Panc1 (cell line): ENCODE results near the gene AATK. TPM values are rescaled to one million over a fixed set of nuclear protein-coding genes. Genes with fewer than 3 reads are reported as not detected.

Experiments used
- ATAC-seq: fragments of 200-7000 bp; cut with Tn5 transposase; 2 replicates; pipeline ENCODE4 v1.9.1; 2020; ENCODE audit warnings: mild to moderate bottlenecking, moderate library complexity
- BruUV-seq: library from RNA; stranded (reverse); fragments of 400-500 nt; replicated peaks from 2 replicates; lab custom pipeline; 2021; lab: Mats Ljungman, UMichigan
- CTCF ChIA-PET: fragments of 300-600 bp; sonication (Branson Sonifier 250); formaldehyde crosslinking; loops from one replicate; lab custom pipeline; 2022; ENCODE audit warnings: antibody characterized with exemption; lab: Charles Lee
- POLR2A ChIA-PET: fragments of 300-600 bp; sonication (Branson Sonifier 250); formaldehyde crosslinking; loops from one replicate; lab custom pipeline; 2022; ENCODE audit warnings: antibody characterized with exemption; lab: Charles Lee
- DNase-seq: peaks from one replicate; pipeline ENCODE4 v3.0.0-alpha.2; 2010; ENCODE audit warnings: low read depth, low spot score
- H3K27ac ChIP-seq: 2 replicates; pipeline ENCODE4 v1.5.1; 2011; ENCODE audit warnings: mild to moderate bottlenecking, low read length, inconsistent platforms
- H3K27me3 ChIP-seq: fragments of 200-500 bp; sonication (Bioruptor generic); 2 replicates; pipeline ENCODE4 v1.6.0; 2014; ENCODE audit warnings: low read length, inconsistent platforms; ENCODE audit not compliant: control insufficient read depth, insufficient read depth
- H3K36me3 ChIP-seq: fragments of 200-500 bp; sonication (Bioruptor generic); 2 replicates; pipeline ENCODE4 v1.5.1; 2014; ENCODE audit warnings: inconsistent platforms, mild to moderate bottlenecking, low read length, moderate library complexity; ENCODE audit not compliant: control insufficient read depth, insufficient read depth
- H3K4me1 ChIP-seq: 2 replicates; pipeline ENCODE4 v1.5.1; 2011; ENCODE audit warnings: inconsistent platforms, mild to moderate bottlenecking, low read length, moderate library complexity; ENCODE audit not compliant: control insufficient read depth, insufficient read depth
- H3K4me3 ChIP-seq, 2 experiments: 2 replicates each; pipeline ENCODE4 v1.5.1; 2011 to 2012; ENCODE audit warnings: low read depth in 2 of 2, low read length in 2 of 2, mild to moderate bottlenecking in 2 of 2, inconsistent platforms in 1 of 2, moderate library complexity in 1 of 2
- H3K9me3 ChIP-seq: fragments of 200-500 bp; sonication (Bioruptor generic); 2 replicates; pipeline ENCODE4 v1.5.1; 2014; ENCODE audit warnings: low read depth, mild to moderate bottlenecking, inconsistent platforms, low read length, moderate library complexity; ENCODE audit not compliant: control insufficient read depth, insufficient read depth
- POLR2AphosphoS5 ChIP-seq: IDR thresholded peaks from 2 replicates; pipeline ENCODE4 v1.6.1; 2012; ENCODE audit warnings: mild to moderate bottlenecking, low read depth, low read length, moderate library complexity
- SIN3A ChIP-seq: IDR thresholded peaks from 2 replicates; pipeline ENCODE4 v1.6.1; 2012; ENCODE audit warnings: low read depth, mild to moderate bottlenecking, low read length, moderate library complexity, borderline replicate concordance; ENCODE audit not compliant: insufficient read depth
- TCF7L2 ChIP-seq: IDR thresholded peaks from 2 replicates; pipeline ENCODE4 v1.6.1; 2011; ENCODE audit warnings: mild to moderate bottlenecking, low read depth, low read length, inconsistent platforms
- in situ Hi-C: cut with HindIII; loops from 2 replicates; pipeline ENCODE4 v1.10.0; 2016; ENCODE audit warnings: low sequenced_read_pairs, low pct_unique_long_range_greater_than_20kb
- intact Hi-C: fragments of 100-400 bp; cut with micrococcal nuclease; formaldehyde crosslinking; loops from one replicate; pipeline ENCODE4 v1.10.0; 2022; ENCODE audit not compliant: unreplicated experiment
- total RNA-seq: library from RNA; stranded (reverse); gene quantifications from one replicate; pipeline ENCODE4 v1.2.1, GENCODE V29; 2021; ENCODE audit not compliant: unreplicated experiment
- TF ChIP-seq, protein P1 (sequence below), 2 experiments: IDR thresholded peaks; 2 replicates each; pipeline ENCODE4 v1.6.1; 2011 to 2012; ENCODE audit warnings: low read depth in 2 of 2, control low read depth in 1 of 2, low read length in 1 of 2, mild to moderate bottlenecking in 1 of 2, moderate library complexity in 1 of 2; ENCODE audit not compliant: insufficient read depth in 1 of 2
- TF ChIP-seq, protein P2 (sequence below): fragments of 450-650 bp; IDR thresholded peaks from 2 replicates; pipeline ENCODE4 v1.5.1; 2017; ENCODE audit warnings: mild to moderate bottlenecking

Gene AATK
- total RNA-seq, 1 experiment from 2014 or later = 3.7 TPM

- no peaks in the 10 kb centered on the region for H3K27me3 ChIP-seq
- TF ChIP-seq TCF7L2 (no peak), SIN3A (no peak), POLR2AphosphoS5 (no peak)
- TF ChIP-seq, protein P1, sequence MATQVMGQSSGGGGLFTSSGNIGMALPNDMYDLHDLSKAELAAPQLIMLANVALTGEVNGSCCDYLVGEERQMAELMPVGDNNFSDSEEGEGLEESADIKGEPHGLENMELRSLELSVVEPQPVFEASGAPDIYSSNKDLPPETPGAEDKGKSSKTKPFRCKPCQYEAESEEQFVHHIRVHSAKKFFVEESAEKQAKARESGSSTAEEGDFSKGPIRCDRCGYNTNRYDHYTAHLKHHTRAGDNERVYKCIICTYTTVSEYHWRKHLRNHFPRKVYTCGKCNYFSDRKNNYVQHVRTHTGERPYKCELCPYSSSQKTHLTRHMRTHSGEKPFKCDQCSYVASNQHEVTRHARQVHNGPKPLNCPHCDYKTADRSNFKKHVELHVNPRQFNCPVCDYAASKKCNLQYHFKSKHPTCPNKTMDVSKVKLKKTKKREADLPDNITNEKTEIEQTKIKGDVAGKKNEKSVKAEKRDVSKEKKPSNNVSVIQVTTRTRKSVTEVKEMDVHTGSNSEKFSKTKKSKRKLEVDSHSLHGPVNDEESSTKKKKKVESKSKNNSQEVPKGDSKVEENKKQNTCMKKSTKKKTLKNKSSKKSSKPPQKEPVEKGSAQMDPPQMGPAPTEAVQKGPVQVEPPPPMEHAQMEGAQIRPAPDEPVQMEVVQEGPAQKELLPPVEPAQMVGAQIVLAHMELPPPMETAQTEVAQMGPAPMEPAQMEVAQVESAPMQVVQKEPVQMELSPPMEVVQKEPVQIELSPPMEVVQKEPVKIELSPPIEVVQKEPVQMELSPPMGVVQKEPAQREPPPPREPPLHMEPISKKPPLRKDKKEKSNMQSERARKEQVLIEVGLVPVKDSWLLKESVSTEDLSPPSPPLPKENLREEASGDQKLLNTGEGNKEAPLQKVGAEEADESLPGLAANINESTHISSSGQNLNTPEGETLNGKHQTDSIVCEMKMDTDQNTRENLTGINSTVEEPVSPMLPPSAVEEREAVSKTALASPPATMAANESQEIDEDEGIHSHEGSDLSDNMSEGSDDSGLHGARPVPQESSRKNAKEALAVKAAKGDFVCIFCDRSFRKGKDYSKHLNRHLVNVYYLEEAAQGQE (IDR thresholded peaks at IDR 0.05; ENCODE audit: insufficient read depth in 1 of 2, low read depth in 2 of 2, low read length in 1 of 2) = no peak
- TF ChIP-seq, protein P2, sequence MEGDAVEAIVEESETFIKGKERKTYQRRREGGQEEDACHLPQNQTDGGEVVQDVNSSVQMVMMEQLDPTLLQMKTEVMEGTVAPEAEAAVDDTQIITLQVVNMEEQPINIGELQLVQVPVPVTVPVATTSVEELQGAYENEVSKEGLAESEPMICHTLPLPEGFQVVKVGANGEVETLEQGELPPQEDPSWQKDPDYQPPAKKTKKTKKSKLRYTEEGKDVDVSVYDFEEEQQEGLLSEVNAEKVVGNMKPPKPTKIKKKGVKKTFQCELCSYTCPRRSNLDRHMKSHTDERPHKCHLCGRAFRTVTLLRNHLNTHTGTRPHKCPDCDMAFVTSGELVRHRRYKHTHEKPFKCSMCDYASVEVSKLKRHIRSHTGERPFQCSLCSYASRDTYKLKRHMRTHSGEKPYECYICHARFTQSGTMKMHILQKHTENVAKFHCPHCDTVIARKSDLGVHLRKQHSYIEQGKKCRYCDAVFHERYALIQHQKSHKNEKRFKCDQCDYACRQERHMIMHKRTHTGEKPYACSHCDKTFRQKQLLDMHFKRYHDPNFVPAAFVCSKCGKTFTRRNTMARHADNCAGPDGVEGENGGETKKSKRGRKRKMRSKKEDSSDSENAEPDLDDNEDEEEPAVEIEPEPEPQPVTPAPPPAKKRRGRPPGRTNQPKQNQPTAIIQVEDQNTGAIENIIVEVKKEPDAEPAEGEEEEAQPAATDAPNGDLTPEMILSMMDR = no peak
- no peaks in the 10 kb centered on the region for H3K9me3 ChIP-seq
- BruUV-seq = no TSS peak
- DNase-seq = no peak
- intact Hi-C loops = no loop called here
- H3K27ac ChIP-seq = no peak overlapping the region
- no peak for ATAC-seq
- H3K4me1 ChIP-seq = no peaks in the 10 kb centered on the region
- in situ Hi-C loops = no loop called here
- ChIA-PET POLR2A (no interaction called here), CTCF (no interaction called here)
- H3K4me3 ChIP-seq = no peak overlapping the region
- H3K36me3 ChIP-seq = no peaks in the 10 kb centered on the region
Measured at GRCh38 chr17:81199482-81199830, 33.4 kb upstream of the AATK start.

DNA sequence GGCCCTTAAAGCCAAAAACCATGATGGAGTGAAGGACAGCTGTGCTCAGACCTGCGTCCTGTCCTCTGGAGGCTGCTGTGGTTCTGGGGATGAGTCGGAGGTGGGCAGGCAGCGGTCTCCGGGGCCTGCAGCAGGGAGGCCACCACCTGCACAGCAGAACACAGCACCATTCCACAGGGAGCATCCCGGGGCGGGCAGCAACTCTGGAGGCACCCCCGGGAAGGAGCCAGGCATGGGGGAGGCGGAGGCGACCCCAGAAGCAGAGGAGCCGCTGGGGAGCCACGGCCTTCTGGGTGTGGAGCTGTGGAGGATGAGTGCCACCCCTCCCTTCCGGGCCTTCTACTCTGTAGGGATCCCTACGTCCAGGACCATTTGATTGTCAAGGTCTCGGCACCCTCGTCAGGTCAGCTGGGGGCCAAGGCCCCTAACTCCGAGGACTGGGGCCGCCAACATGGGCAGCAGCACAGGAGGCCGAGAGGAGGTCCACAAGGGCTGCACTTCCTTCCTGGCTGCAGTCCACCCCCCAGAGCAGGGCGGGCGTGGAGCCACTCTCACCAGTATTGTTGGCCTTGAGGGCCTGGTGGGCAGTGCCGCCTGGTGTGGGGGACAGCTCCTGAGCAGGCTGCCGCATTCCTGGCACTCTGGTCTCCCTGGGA, 32.9 kb upstream of the AATK start:
- no TSS peak for BruUV-seq
- TF ChIP-seq POLR2AphosphoS5 = no peak
- no peak for TF ChIP-seq SIN3A
- TF ChIP-seq, protein P2 = no peak
- TF ChIP-seq TCF7L2 = no peak
- TF ChIP-seq, protein P1 (IDR thresholded peaks at IDR 0.05; ENCODE audit: insufficient read depth in 1 of 2, low read depth in 2 of 2, low read length in 1 of 2) = no peak
- Histone ChIP-seq H3K27ac (no peak overlapping the region), H3K4me3 (no peak overlapping the region), H3K36me3 (no peaks in the 10 kb centered on the region), H3K9me3 (no peaks in the 10 kb centered on the region), H3K4me1 (no peaks in the 10 kb centered on the region), H3K27me3 (no peaks in the 10 kb centered on the region)
- POLR2A ChIA-PET = no interaction called here
- ATAC-seq (no peak), DNase-seq (no peak)
- intact Hi-C loops (no loop called here), in situ Hi-C loops (no loop called here)
- CTCF ChIA-PET = no interaction called here
